GOT3 (cell line): ENCODE measurements around the gene RBKS.
A peak's percentile ranks its signal among the peaks of the same experiment; 100 is the strongest.

Experiments
- DNase-seq: peaks from one replicate; lab custom pipeline; 2025; ENCODE audit warnings: mixed read lengths; lab: John Stamatoyannopoulos, UW

Gene RBKS

GRCh38 chr2:27831279-27832050 is 58.7 kb downstream of the RBKS start:
- DNase-seq, result no peak

DNA sequence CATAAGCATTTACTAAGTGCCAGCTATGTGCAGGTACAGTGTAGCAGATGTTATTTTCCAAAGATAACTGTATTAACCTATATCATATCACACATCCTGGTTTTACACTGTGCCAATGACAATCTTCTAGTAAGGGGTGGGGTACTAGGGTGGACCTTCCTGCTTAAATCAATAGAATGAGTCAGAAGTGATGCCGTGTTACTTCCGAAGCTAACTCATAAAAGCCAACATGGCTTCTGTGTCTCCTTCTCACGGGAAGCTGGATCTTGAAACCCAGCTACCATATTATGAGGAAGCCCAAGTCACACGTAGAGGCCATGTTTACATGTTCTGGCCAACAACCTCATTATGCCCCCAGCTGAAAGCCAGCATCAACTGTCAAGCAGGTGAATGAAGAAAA is 59.5 kb downstream of the RBKS start:
- no peak for DNase-seq

GRCh38 chr2:27829791-27830190 is 60.4 kb downstream of the RBKS start:
- no peak for DNase-seq

DNA sequence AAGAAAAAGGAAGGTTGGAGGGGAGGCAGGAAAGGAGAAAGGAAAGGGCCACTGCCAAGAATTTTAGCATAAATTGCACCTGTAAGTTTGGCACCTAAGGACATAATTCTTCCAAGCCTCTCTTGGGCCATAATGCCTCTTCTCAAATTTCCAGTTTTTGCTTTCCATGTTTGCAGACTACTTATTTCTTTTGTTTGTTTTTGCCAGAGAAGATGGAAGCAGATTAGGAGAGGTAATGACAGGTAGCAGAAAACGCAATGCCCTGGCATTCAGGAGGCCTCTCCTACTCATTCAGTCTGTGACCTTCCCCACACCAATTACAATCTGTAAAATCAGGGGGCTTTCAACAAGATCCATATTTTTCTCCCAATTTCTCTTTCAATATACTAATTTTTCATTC is 61.9 kb downstream of the RBKS start:
- DNase-seq, result no peak

- no peak for DNase-seq
Measured at GRCh38 chr2:27824401-27824800, 65.8 kb downstream of the RBKS start.

- DNase-seq, result no peak
Measured at GRCh38 chr2:27823569-27823968, 66.6 kb downstream of the RBKS start.

GRCh38 chr2:27823135-27823534 is 67.1 kb downstream of the RBKS start:
- no peak for DNase-seq

DNA sequence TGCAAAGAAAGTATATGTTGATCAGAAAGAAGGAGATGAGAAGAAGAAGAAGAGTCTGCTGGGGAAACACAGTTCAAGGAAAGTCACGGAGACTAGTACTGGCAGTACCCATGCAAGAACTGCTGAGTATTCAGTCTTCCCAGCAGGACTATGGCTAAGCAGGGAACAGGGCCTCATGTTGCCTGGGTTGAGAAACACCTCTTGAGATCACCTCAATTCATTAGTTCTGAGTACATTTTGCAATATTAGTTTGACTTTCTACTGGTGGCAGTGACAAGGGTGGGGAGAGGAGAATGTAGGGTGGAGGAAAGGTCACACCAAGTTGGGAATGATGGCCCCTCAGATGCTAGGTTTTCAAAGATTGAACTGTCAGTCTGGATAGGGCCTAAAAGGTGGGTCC is 68.1 kb downstream of the RBKS start:
- no peak for DNase-seq

GRCh38 chr2:27815860-27816438 is 74.2 kb downstream of the RBKS start:
- no peak for DNase-seq

DNA sequence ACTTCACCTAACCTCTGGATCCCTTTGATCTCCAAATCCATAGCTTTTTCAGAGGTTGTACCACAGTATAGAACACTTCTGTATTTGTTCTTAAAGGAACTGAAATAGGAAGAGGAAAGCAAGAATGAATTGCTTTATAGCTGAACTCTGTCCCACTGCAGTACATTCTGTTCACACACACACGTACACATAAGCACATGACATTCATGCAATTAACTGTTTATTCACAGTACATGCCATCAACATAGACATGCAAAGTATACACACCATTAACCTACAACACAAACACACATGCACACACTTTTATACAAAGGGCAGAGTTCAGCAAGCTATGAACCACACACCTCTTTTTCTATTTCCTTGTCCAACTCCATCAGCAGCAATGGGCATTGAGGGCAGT is 75.4 kb downstream of the RBKS start:
- no peak for DNase-seq

DNA sequence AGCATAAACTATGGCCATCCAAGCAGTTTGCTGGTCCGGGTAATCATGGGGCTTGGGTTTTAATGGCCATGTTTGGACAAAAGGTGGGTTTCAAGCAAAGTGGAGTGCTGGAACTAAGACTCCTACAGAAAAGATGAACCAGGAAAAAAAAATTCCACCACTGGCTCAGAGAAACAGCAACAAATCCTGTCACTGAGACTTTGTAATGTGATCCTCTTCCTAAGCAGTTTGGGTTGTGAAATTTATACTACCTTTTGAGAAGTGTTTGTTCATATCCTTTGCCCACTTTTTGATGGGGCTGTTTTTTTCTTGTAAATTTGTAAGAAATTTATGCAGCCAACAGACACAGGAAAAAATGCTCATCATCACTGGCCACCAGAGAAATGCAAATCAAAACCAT is 78.4 kb downstream of the RBKS start:
- DNase-seq, result no peak

- no peak for DNase-seq
Measured at GRCh38 chr2:27810455-27810854, 79.7 kb downstream of the RBKS start.

DNA sequence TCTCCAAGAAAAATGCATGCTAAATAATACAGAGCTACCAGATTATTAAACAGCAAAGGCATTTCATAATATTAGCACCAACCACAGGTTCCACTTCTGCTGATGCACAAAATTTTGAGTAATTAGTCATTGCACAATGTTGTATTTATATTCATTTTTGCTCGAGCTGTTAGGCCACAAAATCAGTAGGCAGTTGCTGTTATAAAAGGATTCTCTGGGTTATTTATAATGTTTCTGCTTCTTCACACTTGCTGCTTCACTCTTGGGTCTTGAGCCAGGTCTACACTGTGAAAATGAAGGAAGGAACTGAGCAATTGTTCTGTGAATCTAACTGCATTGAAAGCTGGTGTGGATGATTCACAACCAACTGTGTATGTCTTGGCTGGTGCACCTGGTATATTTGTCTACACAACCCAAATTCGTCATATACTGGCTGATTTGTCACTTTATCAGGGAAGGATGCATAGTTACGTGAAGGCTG is 80.4 kb downstream of the RBKS start:
- no peak for DNase-seq

DNA sequence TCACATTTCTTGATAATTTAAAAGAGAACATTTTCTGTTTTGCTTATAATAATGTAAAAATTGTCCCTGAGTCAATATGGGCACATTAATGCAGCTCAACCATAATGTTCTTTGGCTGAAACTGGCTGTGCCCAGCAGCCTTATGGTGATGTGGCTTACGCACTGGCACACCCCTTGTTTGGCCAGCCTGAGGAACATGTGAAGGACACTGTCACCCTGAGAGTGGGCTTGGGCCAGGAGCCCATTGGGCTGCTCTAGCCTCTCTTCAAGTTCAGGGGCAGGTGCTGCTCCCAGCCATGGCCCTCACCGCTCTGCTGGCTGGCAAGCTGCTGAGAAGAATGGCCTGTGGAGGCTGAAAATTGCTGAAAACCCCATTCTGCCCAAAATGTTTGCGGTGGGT is 81.2 kb downstream of the RBKS start:
- DNase-seq, result no peak

GRCh38 chr2:27808418-27808817 is 81.8 kb downstream of the RBKS start:
- DNase-seq, result no peak

DNA sequence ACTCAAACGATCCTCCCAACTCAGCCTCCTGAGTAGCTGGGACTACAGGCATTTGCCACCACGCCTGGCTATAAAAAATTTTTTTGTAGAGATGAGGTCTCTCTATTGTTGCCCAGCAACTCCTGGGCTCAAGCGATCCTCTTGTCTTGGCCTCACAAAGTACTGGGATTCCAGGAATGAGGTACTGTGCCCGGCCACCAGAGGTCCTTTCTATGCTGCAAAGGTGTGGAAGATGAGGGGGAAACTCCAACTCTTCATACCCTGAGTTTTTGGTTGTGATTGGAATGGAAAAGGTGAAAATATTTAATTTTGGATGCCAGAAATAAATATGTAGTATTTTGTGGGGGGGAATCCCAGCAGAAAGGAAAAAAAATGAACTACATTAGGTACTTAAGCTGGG is 82.7 kb downstream of the RBKS start:
- DNase-seq, result no peak

DNA sequence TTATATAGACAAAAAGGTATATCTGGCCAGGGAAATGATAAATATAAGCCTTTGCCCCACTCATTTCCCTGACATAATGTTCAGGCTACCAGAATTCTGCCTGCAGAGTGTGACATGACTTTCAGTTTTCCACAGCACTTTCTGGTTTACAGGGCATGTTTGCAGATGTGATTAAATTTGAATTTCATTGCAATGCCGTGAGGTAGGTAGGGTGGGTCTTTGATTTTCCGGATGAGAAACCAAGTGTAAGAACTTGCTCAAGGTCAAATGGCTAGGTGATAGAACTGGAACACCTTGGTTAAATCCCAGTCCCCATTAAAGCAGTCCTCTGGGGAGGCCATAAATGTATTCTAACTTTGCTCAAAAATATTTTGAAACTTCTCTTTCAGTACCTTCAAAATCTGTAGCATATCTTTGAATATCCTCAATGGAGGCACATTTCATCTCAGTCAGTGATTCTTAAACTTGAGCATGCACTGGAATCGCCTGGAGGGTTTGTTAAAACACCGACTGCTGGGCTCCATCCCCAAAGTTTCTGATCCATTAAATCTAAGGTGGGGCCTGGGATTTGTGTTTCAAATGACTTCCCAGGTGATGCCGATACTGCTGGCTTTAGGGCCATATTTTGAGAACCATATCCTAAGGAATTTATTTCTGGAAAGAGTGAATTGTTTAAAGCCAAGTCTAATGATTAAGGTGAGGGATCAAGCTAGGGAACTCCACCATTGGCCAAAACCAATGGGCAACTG is 83.7 kb downstream of the RBKS start:
- no peak for DNase-seq

GRCh38 chr2:27805180-27805579 is 85.0 kb downstream of the RBKS start:
- no peak for DNase-seq

DNA sequence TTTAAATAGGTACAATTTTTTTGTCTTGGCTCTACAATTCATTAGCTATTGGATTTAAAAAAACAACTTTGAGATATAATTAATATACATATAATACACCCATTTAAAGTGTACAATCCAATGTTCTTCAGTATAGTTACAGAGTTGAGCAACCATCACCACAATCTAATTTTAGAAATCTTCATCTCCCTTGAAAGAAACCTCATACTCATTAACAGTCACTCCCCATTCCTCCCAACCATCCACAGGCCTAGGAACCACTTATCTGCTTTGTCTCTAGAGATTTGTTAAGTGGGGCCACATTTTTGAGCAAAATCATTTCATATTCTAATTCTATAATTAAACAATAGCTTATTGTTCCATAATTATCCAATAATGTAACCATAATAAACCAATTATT is 86.0 kb downstream of the RBKS start:
- DNase-seq, result no peak

- no peak for DNase-seq
Measured at GRCh38 chr2:27803046-27803445, 87.1 kb downstream of the RBKS start.

- DNase-seq, result no peak
Measured at GRCh38 chr2:27802547-27802946, 87.6 kb downstream of the RBKS start.

DNA sequence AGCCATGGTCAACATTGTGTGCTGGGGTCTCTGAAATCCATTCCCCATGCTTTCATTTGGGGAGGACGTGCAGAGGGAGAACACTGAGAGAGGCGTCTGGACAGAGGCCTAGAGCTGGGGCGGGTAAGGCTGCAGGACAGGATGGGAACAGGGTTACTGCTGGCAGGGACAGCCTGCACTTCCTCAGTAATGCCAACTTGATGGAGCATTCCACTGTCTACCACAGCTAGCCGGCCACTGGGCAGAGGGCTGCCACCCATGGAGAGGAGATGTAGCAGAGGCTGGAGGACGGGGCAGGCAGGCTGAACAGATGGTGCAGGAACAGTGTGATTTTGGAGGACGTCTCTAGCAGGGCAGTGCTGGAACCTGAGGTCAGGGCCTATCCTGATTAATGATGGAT is 89.3 kb downstream of the RBKS start:
- no peak for DNase-seq

- peak; percentile 42 for DNase-seq
Measured at GRCh38 chr2:27799646-27800010, 90.6 kb downstream of the RBKS start.
